GM19468 (cell line): ENCODE results near the gene ABCG2.
"Not testable (repeated sequence)": the region's sequence is repeated elsewhere in the genome, so short reads cannot be mapped to it uniquely, and the experiment has no call there.

Experiments
- ATAC-seq: cut with Tn5 transposase; IDR thresholded peaks from one replicate; pipeline ENCODE4 v1.9.1; 2021; ENCODE audit warnings: mild to moderate bottlenecking, moderate library complexity, moderate number of reproducible peaks; ENCODE audit not compliant: unreplicated experiment; ENCODE audit errors: extremely low read depth

Gene ABCG2

DNA sequence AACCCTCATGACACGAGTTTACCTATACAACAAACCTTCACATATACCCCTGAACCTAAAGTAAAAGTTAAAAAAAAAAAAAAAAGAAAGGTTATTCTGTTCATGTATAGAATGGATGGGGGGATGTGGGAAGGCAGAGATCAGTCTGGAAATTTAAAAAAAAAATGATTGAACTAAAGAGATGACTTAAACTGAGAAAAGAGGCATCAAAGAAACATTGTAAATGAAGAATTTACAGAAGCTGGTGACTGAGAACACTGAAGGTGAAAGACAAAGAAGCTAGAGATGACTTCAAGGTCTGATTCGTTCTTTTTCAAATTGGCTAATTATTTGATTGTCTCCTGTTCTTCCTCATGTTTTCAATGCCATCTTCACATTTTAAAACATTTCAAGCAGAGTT is 12.8 kb upstream of the ABCG2 start:
- ATAC-seq = no peak

GRCh38 chr4:88169298-88169697 is 10.9 kb upstream of the ABCG2 start:
- no peak for ATAC-seq

DNA sequence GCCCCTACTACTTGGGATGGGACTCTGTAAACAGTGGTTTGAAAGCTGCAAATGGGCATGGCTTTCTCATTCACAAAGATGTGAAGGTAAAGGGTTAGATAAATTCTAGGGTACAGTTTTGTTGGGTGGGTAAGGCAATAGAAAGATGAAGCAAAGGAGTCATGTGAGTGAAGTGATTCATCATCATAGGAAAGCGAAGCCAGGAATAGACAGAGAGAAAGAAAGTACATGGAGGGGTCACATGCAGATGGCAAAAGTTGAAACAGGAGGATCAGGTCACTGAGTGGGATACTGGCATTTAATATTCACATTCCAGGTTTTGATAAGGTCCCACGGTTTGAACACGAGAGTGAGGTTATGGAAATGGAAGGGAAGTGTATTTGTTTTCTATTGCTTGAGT is 8.2 kb upstream of the ABCG2 start:
- no peak for ATAC-seq

DNA sequence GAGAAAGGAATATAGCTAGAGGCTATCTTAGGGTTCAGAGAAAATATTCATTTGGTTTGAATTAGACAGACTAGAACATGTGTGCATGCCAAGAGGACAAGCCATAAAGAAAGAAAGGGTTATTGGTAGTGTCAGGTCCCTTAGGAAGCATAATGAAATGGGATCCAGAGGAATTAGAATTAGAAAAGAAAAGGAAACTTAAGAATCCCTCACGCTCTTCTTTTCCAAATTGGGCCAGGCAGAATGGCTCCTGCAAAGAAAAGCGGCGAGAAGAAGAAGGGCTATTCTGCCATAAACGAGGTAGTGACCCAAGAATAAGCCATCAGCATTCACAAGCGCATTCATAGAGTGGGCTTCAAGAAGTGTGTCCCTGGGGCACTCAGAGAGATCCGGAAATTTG is 4.9 kb upstream of the ABCG2 start:
- ATAC-seq = no peak

DNA sequence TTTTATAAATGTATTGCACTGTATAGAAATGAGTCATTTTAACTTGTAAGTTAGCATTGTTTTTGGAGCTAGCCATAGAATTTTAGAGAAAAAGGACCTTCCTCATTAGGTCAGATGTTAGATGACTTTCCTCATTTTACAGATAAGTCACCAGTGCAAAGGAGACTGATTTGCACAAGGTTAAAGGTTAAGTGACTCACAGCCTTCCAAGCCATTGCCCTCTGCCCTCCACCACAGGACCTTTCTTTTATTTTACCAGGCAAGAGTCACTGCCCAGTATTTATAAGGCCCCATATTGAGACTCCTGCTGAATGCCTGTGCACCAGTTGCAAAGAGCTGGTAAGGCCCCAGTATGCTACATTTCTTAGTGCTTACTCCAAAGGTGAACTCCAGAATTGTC is 4.2 kb upstream of the ABCG2 start:
- ATAC-seq = no peak

- no peak for ATAC-seq
Measured at GRCh38 chr4:88159229-88159725, 838 bp upstream of the ABCG2 start.

GRCh38 chr4:88158038-88158488 is 376 bp downstream of the ABCG2 start:
- peak; percentile 22 for ATAC-seq

DNA sequence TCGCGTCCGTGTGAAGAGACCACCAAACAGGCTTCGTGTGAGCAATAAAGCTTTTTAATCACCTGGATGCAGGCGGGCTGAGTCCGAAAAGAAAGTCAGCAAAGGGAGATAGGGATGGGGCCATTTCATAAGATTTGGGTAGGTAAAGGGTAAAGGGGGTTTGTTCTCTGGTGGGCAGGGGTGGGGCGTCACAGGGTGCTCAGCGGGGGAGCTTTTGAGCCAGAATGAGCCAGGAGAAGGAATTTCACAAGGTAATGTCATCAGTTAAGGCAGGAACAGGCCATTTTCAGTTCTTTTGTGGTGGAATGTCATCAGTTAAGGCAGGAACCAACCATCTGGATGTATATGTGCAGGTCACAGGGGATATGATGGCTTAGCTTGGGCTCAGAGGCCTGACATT is 6.1 kb downstream of the ABCG2 start:
- not testable (repeated sequence) for ATAC-seq

GRCh38 chr4:88148560-88148959 is 9.9 kb downstream of the ABCG2 start:
- ATAC-seq = no peak

DNA sequence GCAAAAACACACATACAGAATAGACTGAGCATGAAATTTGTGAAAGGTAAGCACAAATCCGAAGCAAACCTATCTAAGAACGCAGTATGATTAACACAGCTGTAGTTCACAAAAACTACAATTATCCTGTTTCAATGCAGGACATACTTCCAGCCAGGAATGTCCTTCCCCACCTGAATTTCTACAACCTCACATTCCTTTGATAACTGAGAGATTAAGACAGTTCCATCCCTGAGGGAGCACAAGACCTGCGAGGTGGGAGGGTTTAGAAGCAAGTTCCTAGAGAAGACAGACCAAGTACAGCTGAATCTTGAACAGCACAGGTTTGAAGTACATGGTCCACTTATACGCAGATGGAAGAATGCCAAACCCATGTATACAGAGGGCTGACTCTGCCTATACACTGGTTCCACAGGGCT is 10.6 kb downstream of the ABCG2 start:
- no peak for ATAC-seq

DNA sequence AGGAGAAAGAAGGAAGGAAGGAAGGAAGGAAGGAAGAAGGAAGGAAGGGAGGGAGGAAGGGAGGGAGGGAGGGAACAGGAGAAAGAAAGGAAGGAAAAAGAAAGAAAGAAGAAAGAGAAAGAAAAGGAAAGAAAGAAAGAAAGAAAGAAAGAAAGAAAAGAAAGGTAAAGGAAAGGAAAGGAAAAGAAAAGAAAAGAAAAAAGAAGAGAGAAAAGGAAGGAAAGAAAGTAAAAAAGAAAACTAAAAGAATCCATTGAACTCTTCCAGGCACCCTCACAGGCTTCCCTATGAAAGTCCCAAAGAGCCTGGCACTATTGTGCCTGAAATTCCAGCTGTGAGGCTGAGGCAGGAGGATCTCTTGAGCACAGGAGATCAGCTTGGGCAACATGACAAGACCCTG is 11.5 kb downstream of the ABCG2 start:
- ATAC-seq = no peak

GRCh38 chr4:88144866-88145300 is 13.6 kb downstream of the ABCG2 start:
- ATAC-seq = no peak

- ATAC-seq = no peak
Measured at GRCh38 chr4:88144048-88144447, 14.4 kb downstream of the ABCG2 start.

GRCh38 chr4:88143504-88143903 is 14.9 kb downstream of the ABCG2 start:
- no peak for ATAC-seq

- ATAC-seq = no peak
Measured at GRCh38 chr4:88138561-88138960, 19.9 kb downstream of the ABCG2 start.

GRCh38 chr4:88137112-88137511 is 21.3 kb downstream of the ABCG2 start:
- ATAC-seq = no peak

GRCh38 chr4:88136249-88136648 is 22.2 kb downstream of the ABCG2 start:
- no peak for ATAC-seq

DNA sequence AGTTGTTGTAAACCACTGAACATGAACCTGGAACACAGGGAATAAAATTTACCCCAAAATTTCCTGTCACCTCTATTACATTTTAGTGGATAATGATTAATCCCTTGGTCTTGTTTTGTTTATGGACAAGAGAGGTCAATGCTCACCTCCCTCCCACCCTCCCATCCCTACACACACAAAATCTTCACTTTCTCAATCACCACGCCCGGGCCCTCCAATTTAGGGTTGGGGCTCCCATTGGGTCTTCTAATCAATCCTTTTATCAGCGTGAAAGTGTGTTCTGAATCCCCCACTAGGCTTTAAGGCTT is 23.1 kb downstream of the ABCG2 start:
- no peak for ATAC-seq

DNA sequence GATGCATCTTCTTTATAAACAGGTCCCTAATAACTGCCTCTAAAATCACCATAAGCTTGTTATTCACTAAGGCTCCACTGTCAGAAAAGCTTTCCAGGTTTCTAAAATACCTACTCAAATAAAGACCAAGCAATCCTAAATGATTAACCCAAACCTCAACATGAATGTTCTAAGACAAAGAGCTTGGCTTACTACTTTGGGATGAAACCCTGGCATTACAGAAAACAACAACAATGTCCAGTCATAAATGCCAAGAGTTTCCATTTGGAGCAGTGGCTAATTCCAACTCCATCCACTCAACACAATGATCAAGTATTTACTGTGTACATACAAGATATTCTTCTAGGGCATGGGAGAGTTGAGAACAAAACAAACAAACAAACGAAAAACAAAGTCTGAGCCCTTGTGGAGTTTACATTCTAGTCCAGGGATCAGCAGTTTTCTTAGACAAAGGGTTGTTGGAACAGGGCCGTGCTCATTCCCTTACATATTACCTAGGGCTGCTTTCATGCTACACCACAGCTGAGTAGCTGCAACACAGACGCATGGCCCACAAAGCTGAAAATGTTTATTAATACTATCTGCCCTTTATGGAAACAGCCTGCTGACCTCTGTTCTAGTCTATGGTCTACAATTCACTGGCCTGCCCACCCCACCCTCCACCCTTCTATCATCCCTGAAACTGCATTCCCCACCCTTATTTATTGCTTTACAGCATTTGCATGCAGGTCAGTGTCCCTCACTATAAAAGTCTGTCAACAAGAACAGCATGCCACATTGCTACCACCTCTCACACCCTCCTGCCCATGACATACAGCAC is 23.7 kb downstream of the ABCG2 start:
- ATAC-seq = no peak

- no peak for ATAC-seq
Measured at GRCh38 chr4:88134111-88134510, 24.3 kb downstream of the ABCG2 start.

DNA sequence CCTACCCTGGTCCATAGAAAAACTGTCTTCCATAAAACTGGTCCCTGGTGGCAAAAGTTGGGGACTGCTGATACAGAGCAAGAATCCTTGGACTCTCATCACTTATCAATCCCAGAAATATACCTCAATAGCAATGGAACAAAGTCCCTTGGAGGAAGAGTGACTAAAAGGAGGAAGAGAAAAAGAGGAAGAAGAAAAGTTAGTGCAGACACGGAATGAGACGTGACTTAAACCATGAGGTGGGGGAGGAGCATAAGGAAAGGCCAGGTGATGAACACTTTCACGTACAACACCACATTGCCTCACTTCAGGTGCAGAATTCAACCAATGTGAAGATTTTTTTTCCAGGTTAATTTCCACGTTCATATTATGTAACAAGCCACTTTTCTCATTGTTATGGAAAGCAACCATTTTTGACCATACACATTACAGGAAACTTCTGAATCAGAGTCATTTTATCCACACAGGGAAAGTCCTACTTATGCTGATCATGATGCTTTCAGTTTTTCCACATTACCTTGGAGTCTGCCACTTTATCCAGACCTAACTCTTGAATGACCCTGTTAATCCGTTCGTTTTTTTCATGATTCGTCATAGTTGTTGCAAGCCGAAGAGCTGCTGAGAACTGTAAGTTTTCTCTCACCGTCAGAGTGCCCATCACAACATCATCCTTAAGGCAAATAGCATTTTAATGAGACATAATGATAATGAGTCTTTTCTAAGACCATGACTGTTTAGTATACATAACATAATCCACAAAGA is 27.7 kb downstream of the ABCG2 start:
- ATAC-seq = no peak
